CD14-positive monocyte (primary cell): ENCODE data around the gene SP9. TPM values are rescaled to one million over a fixed set of nuclear protein-coding genes. Genes with fewer than 3 reads are reported as not detected.

Source experiments
- DNase-seq, 3 donors: peaks; one replicate each; pipeline ENCODE4 v3.0.0-alpha.2; 2011 to 2022
- H2AFZ ChIP-seq: 2 replicates; pipeline ENCODE4 v1.6.0; 2012; ENCODE audit warnings: mild to moderate bottlenecking, low read depth, low read length, inconsistent platforms; ENCODE audit not compliant: insufficient read depth, poor library complexity, severe bottlenecking
- H3K27ac ChIP-seq, 2 donors: 1 replicate in 1 of 2; 2 replicates in 1 of 2; pipeline ENCODE4 v1.5.1; 2012 to 2013; ENCODE audit warnings: low read length in 2 of 2, control low read depth in 1 of 2, inconsistent platforms in 1 of 2, low read depth in 1 of 2, mild to moderate bottlenecking in 1 of 2
- H3K27me3 ChIP-seq, 2 donors: one replicate each; pipeline versions ENCODE4 v1.6.0 to v1.6.1; 2011 to 2013; ENCODE audit warnings: low read length in 2 of 2; ENCODE audit not compliant: control insufficient read depth in 2 of 2, insufficient read depth in 2 of 2
- H3K36me3 ChIP-seq, 2 donors: replicated peaks in 1 of 2; 1 replicate in 1 of 2; 2 replicates in 1 of 2; pipeline versions ENCODE4 v1.5.1 to v1.6.1; 2012 to 2013; ENCODE audit warnings: low read length in 2 of 2, control low read depth in 1 of 2, inconsistent platforms in 1 of 2, mild to moderate bottlenecking in 1 of 2; ENCODE audit not compliant: insufficient read depth in 2 of 2, control insufficient read depth in 1 of 2
- H3K4me1 ChIP-seq, 2 donors: 1 replicate in 1 of 2; 2 replicates in 1 of 2; pipeline versions ENCODE4 v1.5.1 to v1.6.1; 2012 to 2013; ENCODE audit warnings: low read length in 2 of 2, control low read depth in 1 of 2, inconsistent platforms in 1 of 2, mild to moderate bottlenecking in 1 of 2, moderate library complexity in 1 of 2; ENCODE audit not compliant: insufficient read depth in 2 of 2, control insufficient read depth in 1 of 2
- H3K4me2 ChIP-seq: replicated peaks from 2 replicates; pipeline ENCODE3; 2012; ENCODE audit warnings: low read length, moderate library complexity, mild to moderate bottlenecking; ENCODE audit not compliant: poor library complexity, severe bottlenecking; ENCODE audit errors: extremely low read depth
- H3K4me3 ChIP-seq, 3 experiments: fragments of 200-600 bp in 1 of 3; sonication (generic) in 1 of 3; replicated peaks in 1 of 3; 1 replicate in 2 of 3; 2 replicates in 1 of 3; pipeline ENCODE4 v1.5.1; 2011 to 2013; ENCODE audit warnings: low read length in 3 of 3, mild to moderate bottlenecking in 3 of 3, control low read depth in 2 of 3, low read depth in 2 of 3, inconsistent platforms in 1 of 3, moderate library complexity in 1 of 3
- H3K79me2 ChIP-seq: 2 replicates; pipeline ENCODE4 v1.6.0; 2012; ENCODE audit warnings: mild to moderate bottlenecking, control low read depth, inconsistent platforms, low read length, moderate library complexity; ENCODE audit not compliant: insufficient read depth
- H3K9ac ChIP-seq: 2 replicates; pipeline ENCODE4 v1.6.0; 2017; ENCODE audit warnings: low read length, mild to moderate bottlenecking; ENCODE audit not compliant: insufficient read depth, poor library complexity, severe bottlenecking
- H3K9me3 ChIP-seq, 2 donors: replicated peaks in 1 of 2; 1 replicate in 1 of 2; 2 replicates in 1 of 2; pipeline versions ENCODE4 v1.5.1 to v1.6.1; 2012 to 2013; ENCODE audit warnings: low read length in 2 of 2, control low read depth in 1 of 2; ENCODE audit not compliant: control insufficient read depth in 1 of 2, insufficient read depth in 1 of 2
- H4K20me1 ChIP-seq: 2 replicates; pipeline ENCODE4 v1.6.0; 2012; ENCODE audit warnings: mild to moderate bottlenecking, low read length, control low read depth, moderate library complexity; ENCODE audit not compliant: insufficient read depth
- H3K27ac Mint-ChIP-seq, 7 donors: one replicate each; pipeline ENCODE4 v1.8.0; 2020; ENCODE audit warnings: mild to moderate bottlenecking in 7 of 7, mixed read lengths in 7 of 7, moderate library complexity in 6 of 7, inconsistent platforms in 2 of 7
- H3K27me3 Mint-ChIP-seq, 3 donors: one replicate each; pipeline ENCODE4 v1.8.0; 2021 to 2022; ENCODE audit warnings: low read depth in 3 of 3, mild to moderate bottlenecking in 3 of 3, mixed read lengths in 3 of 3, moderate library complexity in 3 of 3, inconsistent platforms in 1 of 3
- H3K36me3 Mint-ChIP-seq, 2 donors: one replicate each; pipeline ENCODE4 v1.8.0; 2020; ENCODE audit warnings: mixed read lengths in 2 of 2, inconsistent platforms in 1 of 2, mild to moderate bottlenecking in 1 of 2
- H3K4me1 Mint-ChIP-seq: one replicate; pipeline ENCODE4 v1.8.0; 2020; ENCODE audit warnings: mild to moderate bottlenecking, mixed read lengths
- H3K4me3 Mint-ChIP-seq, 2 donors: one replicate each; pipeline ENCODE4 v1.8.0; 2020; ENCODE audit warnings: mild to moderate bottlenecking in 2 of 2, mixed read lengths in 2 of 2, moderate library complexity in 1 of 2
- H3K9me3 Mint-ChIP-seq, 7 donors: one replicate each; pipeline ENCODE4 v1.8.0; 2020 to 2022; ENCODE audit warnings: mixed read lengths in 7 of 7, mild to moderate bottlenecking in 6 of 7, moderate library complexity in 6 of 7, inconsistent platforms in 2 of 7
- WGBS: methylation state at CpG from one replicate; pipeline ENCODE4 v1.1.5; 2013; ENCODE audit warnings: missing lambda C conversion rate; ENCODE audit not compliant: insufficient coverage; 5-methylcytosine and 5-hydroxymethylcytosine counted together
- intact Hi-C, 2 donors: fragments of 100-400 bp; cut with micrococcal nuclease; formaldehyde crosslinking; loops; one replicate each; pipeline versions ENCODE4 v1.15.0 to v1.15.1; 2023
- polyA plus RNA-seq, 3 donors: library from polyadenylated mRNA; depleted of rRNA in 1 of 3; unstranded in 2 of 3; stranded (reverse) in 1 of 3; fragments of 300-500 nt in 2 of 3; fragments of >200 nt in 1 of 3; fragmentation: Illumina TruSeq in 2 of 3; gene quantifications; 1 replicate in 2 of 3; 2 replicates in 1 of 3; pipeline ENCODE4 v1.2.3, GENCODE V29; 2012 to 2021
- TF ChIP-seq, protein P1 (sequence below): fragments of 200-600 bp; IDR thresholded peaks from one replicate; pipeline ENCODE4 v1.8.0; 2022; ENCODE audit warnings: antibody characterized with exemption, mild to moderate bottlenecking

The SP9 gene
- polyA plus RNA-seq, 3 donors = not detected

DNA sequence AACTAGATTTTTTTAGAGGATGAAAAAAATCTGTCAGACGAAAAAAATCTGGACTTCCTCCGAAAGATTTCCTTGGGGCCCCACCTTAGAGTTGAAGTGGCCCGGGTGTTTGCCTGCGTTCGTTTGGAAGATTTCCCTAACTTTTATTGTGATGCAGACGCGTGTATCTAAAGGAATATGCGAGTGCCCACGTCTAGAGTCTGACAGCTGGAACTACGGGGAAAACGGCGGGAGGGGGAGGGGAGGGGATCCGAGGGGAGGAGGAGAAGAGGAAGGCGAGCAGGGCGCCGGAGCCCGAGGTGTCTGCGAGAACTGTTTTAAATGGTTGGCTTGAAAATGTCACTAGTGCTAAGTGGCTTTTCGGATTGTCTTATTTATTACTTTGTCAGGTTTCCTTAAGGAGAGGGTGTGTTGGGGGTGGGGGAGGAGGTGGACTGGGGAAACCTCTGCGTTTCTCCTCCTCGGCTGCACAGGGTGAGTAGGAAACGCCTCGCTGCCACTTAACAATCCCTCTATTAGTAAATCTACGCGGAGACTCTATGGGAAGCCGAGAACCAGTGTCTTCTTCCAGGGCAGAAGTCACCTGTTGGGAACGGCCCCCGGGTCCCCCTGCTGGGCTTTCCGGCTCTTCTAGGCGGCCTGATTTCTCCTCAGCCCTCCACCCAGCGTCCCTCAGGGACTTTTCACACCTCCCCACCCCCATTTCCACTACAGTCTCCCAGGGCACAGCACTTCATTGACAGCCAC lies 2.4 kb upstream of the SP9 start:
- Histone ChIP-seq H3K36me3 (no peaks in the 10 kb centered on the region), H3K4me2 (no peak overlapping the region), H3K27me3 (peaks cover 94 to 96% of the 10 kb centered on the region in 2 donors), H4K20me1 (peaks cover 3% of the 10 kb centered on the region), H3K27ac (no peak overlapping the region), H2AFZ (no peak overlapping the region), H3K4me3 (peak overlapping the region in 1 of 3 experiments; percentile 12), H3K79me2 (no peaks in the 10 kb centered on the region), H3K4me1 (peaks cover 57 to 71% of the 10 kb centered on the region in 2 donors), H3K9me3 (peaks cover 9 to 70% of the 10 kb centered on the region in 2 donors), H3K9ac (no peak overlapping the region)
- WGBS = 4% methylated on average over 23 of the region's 31 CpGs
- DNase-seq = no peak
- Mint-ChIP-seq H3K36me3 (peaks cover 3 to 28% of the 10 kb centered on the region in 2 donors), H3K27me3 (peaks cover 84 to 99% (median 94%) of the 10 kb centered on the region in 3 donors), H3K27ac (no peak overlapping the region), H3K9me3 (peaks cover 0 to 51% (median 30%) of the 10 kb centered on the region in 7 donors), H3K4me3 (peak overlapping the region in 1 of 2 donors; percentile 89), H3K4me1 (peaks cover 62% of the 10 kb centered on the region)
- intact Hi-C loops = loop anchor here in 1 of 2 donors (10.0 kb wide), 1 partner anchor 1762 kb away; the partner anchor contains the start of genes HOXD12 and HOXD13
- TF ChIP-seq, protein P1, sequence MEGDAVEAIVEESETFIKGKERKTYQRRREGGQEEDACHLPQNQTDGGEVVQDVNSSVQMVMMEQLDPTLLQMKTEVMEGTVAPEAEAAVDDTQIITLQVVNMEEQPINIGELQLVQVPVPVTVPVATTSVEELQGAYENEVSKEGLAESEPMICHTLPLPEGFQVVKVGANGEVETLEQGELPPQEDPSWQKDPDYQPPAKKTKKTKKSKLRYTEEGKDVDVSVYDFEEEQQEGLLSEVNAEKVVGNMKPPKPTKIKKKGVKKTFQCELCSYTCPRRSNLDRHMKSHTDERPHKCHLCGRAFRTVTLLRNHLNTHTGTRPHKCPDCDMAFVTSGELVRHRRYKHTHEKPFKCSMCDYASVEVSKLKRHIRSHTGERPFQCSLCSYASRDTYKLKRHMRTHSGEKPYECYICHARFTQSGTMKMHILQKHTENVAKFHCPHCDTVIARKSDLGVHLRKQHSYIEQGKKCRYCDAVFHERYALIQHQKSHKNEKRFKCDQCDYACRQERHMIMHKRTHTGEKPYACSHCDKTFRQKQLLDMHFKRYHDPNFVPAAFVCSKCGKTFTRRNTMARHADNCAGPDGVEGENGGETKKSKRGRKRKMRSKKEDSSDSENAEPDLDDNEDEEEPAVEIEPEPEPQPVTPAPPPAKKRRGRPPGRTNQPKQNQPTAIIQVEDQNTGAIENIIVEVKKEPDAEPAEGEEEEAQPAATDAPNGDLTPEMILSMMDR = no peak

DNA sequence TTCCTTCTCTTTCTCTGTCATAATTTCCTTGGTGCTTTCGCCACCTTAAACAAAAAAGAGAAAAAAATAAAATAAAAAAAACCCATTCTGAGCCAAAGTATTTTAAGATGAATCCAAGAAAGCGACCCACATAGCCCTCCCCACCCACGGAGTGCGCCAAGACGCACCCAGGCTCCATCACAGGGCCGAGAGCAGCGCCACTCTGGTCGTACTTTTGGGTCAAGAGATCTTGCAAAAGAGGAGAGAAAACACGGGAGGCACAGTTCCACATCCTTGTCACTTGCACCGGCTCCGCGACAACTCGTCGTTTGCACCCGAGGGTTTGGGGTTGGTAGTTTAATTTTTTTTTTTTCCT lies 1.8 kb upstream of the SP9 start:
- Histone ChIP-seq H3K9me3 (peaks cover 9 to 70% of the 10 kb centered on the region in 2 donors), H3K4me3 (peak overlapping the region in 1 of 3 experiments; percentile 54), H3K27me3 (peaks cover 94 to 96% of the 10 kb centered on the region in 2 donors), H3K4me1 (peaks cover 56 to 70% of the 10 kb centered on the region in 2 donors), H3K79me2 (no peaks in the 10 kb centered on the region), H3K9ac (no peak overlapping the region), H4K20me1 (peaks cover 7% of the 10 kb centered on the region), H3K27ac (no peak overlapping the region), H2AFZ (no peak overlapping the region), H3K36me3 (no peaks in the 10 kb centered on the region), H3K4me2 (peak overlapping the region; percentile 51)
- WGBS = 17% methylated on average over 8 of the region's 15 CpGs
- H3K36me3 Mint-ChIP-seq = peaks cover 5 to 25% of the 10 kb centered on the region in 2 donors
- intact Hi-C loops = loop anchor here in 1 of 2 donors (10.0 kb wide), 1 partner anchor 1762 kb away; the partner anchor contains the start of genes HOXD12 and HOXD13
- peak in 1 of 3 donors; percentile 12 for DNase-seq
- TF ChIP-seq, protein P1 = no peak
- H3K4me3 Mint-ChIP-seq = peak overlapping the region; percentile 67 to 89
- H3K9me3 Mint-ChIP-seq = peaks cover 0 to 48% (median 27%) of the 10 kb centered on the region in 7 donors
- no peak overlapping the region for H3K27ac Mint-ChIP-seq
- peaks cover 84 to 99% (median 94%) of the 10 kb centered on the region in 3 donors for H3K27me3 Mint-ChIP-seq
- H3K4me1 Mint-ChIP-seq = peaks cover 62% of the 10 kb centered on the region
